GM19468 (cell line): ENCODE data around the gene INO80.
"Not testable (repeated sequence)": the region's sequence is repeated elsewhere in the genome, so short reads cannot be mapped to it uniquely, and the experiment has no call there.

Source experiments
- ATAC-seq: cut with Tn5 transposase; IDR thresholded peaks from one replicate; pipeline ENCODE4 v1.9.1; 2021; ENCODE audit warnings: mild to moderate bottlenecking, moderate library complexity, moderate number of reproducible peaks; ENCODE audit not compliant: unreplicated experiment; ENCODE audit errors: extremely low read depth

INO80 gene

DNA sequence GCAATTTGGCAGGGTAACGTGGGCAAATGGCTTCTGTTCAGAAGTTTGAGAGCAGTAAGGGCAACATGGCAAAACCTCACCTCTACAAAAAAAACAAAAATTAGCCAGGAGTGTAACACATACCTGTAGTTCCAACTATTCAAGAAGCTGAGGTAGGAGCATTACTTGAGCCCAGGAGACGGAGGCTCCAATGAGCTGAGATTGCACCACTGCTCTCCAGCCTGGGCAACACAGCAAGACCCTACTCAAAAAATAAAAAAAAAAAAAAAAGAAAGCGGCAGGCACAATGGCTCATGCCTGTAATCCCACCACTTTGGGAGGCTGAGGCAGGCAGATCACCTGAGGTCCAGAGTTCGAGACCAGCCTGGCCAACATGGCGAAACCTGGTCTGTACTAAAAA, 5.9 kb upstream of the INO80 start:
- ATAC-seq = no peak

- ATAC-seq = no peak
Observed at GRCh38 chr15:41116962-41117252, 827 bp upstream of the INO80 start.

DNA sequence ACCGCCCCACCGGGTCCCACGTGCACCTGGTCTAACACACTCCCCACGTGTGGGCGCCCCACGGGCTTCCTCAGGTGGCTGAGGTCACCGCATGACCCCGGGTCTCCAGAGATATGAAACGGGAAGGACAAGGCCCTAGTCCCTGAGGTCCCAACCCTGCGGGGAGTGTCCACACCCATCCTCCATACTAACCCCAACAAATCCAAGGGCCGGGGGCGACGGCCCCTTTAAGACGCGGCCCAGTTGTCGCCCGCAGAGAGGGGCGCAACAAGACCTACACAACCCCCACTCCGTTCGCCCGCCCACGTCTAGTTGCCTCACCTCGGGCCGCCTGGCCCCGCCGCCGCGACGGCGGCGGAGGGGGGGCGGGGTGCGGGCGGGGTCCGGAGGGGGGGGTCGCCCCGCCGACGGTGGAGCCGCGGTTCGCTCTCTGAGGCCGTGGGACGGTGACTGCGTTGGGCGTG, 396 bp downstream of the INO80 start:
- ATAC-seq = peak; percentile 15

- ATAC-seq = no peak
Observed at GRCh38 chr15:41115161-41115651, 874 bp downstream of the INO80 start.

GRCh38 chr15:41106947-41107346, 9.1 kb downstream of the INO80 start:
- no peak for ATAC-seq

DNA sequence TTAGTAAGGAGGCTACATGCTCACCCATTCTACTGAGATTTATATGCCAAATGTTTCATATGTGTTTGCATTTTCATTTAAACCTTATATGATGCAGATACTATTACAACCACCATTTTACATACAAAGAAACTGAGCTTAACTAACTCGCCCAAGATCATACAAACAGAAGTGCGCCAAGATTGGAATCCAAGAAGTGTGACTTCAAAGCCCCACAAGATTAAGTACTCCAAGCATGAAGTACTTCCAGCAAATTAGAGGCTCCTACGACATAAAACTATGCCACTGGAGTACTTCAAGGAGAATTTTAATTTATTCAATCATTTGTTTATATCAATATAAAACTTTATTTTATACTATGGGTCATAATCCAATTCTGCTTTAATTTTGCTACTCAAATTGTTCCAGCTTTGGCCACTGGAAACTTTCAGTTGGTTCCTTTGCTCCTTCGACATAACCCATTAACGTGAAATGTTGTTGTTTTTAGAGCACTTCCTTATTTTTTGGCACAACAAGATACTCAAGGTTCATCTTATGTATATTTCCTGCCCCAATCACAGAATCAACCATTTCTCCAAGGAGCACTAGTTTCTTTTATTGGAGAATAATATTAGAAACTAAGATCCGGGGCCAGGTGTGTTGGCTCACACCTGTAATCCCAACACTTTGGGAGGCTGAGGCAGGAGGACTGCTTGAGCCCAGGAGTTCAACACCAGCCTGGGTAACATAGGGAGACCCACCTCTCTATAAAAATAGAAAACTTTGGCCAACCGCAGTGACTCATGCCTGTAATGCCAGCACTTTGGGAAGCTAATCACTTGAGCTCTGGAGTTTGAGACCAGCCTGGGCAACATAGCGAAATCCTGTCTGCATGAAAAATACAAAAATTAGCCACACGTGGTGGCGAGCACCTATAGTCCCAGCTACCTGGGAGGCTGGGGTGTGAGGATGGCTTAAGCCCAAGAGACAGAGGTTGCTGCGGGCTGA, 10.4 kb downstream of the INO80 start:
- no peak for ATAC-seq

- no peak for ATAC-seq
Observed at GRCh38 chr15:41104234-41104633, 11.8 kb downstream of the INO80 start.

- no peak for ATAC-seq
Observed at GRCh38 chr15:41102854-41103253, 13.2 kb downstream of the INO80 start.

- ATAC-seq = no peak
Observed at GRCh38 chr15:41096178-41096577, 19.9 kb downstream of the INO80 start.

- no peak for ATAC-seq
Observed at GRCh38 chr15:41085029-41085428, 31.1 kb downstream of the INO80 start.

- no peak for ATAC-seq
Observed at GRCh38 chr15:41080144-41080543, 35.9 kb downstream of the INO80 start.

GRCh38 chr15:41079717-41080116, 36.4 kb downstream of the INO80 start:
- ATAC-seq = no peak

GRCh38 chr15:41078879-41079278, 37.2 kb downstream of the INO80 start:
- not testable (repeated sequence) for ATAC-seq

DNA sequence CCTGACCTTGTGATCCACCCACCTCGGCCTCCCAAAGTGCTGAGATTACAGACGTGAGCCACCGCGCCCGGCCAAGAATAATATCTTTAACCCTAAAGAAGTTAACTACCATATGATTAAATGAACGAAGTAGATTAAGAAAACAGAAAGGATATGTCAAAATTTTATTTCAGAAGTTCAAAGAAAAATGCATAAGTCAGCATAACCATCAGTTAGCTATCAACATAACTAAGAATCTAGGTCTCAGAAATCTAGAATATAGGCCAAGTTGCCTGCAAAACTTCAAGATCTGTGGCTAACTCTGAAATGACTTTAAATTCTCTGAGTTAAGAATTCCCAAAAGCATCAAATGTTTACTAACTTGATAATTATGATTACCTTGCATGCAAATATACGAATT, 38.0 kb downstream of the INO80 start:
- ATAC-seq = no peak

- ATAC-seq = no peak
Observed at GRCh38 chr15:41073028-41073427, 43.1 kb downstream of the INO80 start.

GRCh38 chr15:41072013-41072412, 44.1 kb downstream of the INO80 start:
- no peak for ATAC-seq

- ATAC-seq = no peak
Observed at GRCh38 chr15:41066516-41066915, 49.6 kb downstream of the INO80 start.

GRCh38 chr15:41061667-41062066, 54.4 kb downstream of the INO80 start:
- no peak for ATAC-seq

DNA sequence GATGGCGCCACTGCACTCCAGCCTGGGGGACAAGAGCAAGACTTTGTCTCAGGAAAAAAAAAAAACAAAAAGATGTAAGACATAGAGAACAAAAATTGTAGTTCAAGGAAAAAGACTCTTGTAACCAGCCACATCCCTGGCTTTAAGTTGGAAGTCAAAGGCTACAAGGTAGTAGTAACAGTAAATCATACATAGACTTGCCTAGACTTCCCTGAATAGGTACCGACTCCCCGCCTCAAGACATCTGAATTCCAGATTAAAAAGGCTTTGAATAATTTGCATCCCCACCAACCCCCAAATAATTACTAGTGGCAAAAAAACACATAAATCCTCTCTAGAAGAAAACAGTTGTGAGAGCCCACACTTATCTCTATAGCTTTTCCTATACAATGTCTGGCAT, 55.6 kb downstream of the INO80 start:
- no peak for ATAC-seq

GRCh38 chr15:41056810-41057209, 59.3 kb downstream of the INO80 start:
- ATAC-seq = no peak

GRCh38 chr15:41055706-41056105, 60.4 kb downstream of the INO80 start:
- ATAC-seq = no peak

DNA sequence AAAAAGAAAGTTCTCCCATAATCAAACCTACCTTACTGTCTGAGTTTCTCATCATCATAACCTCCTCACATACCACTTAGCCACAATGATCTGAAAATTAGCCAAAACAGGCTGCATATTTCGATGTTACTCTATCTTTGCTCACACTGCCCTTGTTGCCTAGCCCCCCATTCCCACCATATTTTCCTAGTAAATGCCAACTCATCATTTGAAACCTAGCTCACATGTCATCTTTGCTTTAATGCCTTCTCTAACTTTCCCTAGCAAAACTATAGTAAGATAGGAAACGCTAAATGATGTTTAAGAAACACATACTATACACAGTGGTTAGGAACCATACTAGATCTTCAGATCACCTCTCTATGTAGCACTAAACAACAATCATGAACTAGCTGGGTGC, 64.9 kb downstream of the INO80 start:
- no peak for ATAC-seq
